Activated CD4-positive, alpha-beta T cell treated with anti-CD3 and anti-CD28 coated beads for 36 hours (primary cell): Measurements from ENCODE around the gene PBLD. TPM values are rescaled to one million over a fixed set of nuclear protein-coding genes. Genes with fewer than 3 reads are reported as not detected.
"Not testable (repeated sequence)": the region's sequence is repeated elsewhere in the genome, so short reads cannot be mapped to it uniquely, and the experiment has no call there.

Experiments
- ATAC-seq: fragments of 200-7000 bp; cut with Tn5 transposase; one replicate; pipeline ENCODE4 v1.10.0; 2021; ENCODE audit warnings: mild to moderate bottlenecking, moderate library complexity
- CTCF ChIA-PET: fragments of 350-600 bp; sonication (Branson Sonifier 250); formaldehyde crosslinking; loops from one replicate; lab custom pipeline; 2021; ENCODE audit warnings: antibody characterized with exemption; lab: Charles Lee
- POLR2A ChIA-PET: fragments of 350-600 bp; sonication (Branson Sonifier 250); formaldehyde crosslinking; loops from one replicate; lab custom pipeline; 2021; ENCODE audit warnings: antibody characterized with exemption, inconsistent platforms; lab: Charles Lee
- DNase-seq: peaks from one replicate; pipeline ENCODE4 v3.0.0-alpha.2; 2020
- H3K27ac Mint-ChIP-seq: one replicate; pipeline ENCODE4 v1.8.0; 2021; ENCODE audit warnings: mixed read lengths
- H3K27me3 Mint-ChIP-seq: one replicate; pipeline ENCODE4 v1.8.0; 2021; ENCODE audit warnings: mixed read lengths
- H3K36me3 Mint-ChIP-seq: one replicate; pipeline ENCODE4 v1.8.0; 2021; ENCODE audit warnings: low read depth, mixed read lengths
- H3K4me1 Mint-ChIP-seq: one replicate; pipeline ENCODE4 v1.8.0; 2021; ENCODE audit warnings: mixed read lengths
- H3K4me3 Mint-ChIP-seq: one replicate; pipeline ENCODE4 v1.8.0; 2021; ENCODE audit warnings: mild to moderate bottlenecking, moderate library complexity, mixed read lengths
- H3K9me3 Mint-ChIP-seq: one replicate; pipeline ENCODE4 v1.8.0; 2021; ENCODE audit warnings: low read depth, mixed read lengths
- intact Hi-C, 2 experiments: fragments of 100-400 bp; cut with DNase I in 1 of 2; cut with micrococcal nuclease in 1 of 2; formaldehyde crosslinking; loops; one replicate each; pipeline versions ENCODE4 v1.14.2 to v1.15.1; 2022 to 2024; cut with DNase I, micrococcal nuclease
- total RNA-seq, 2 experiments: library from RNA; stranded (reverse); gene quantifications; one replicate each; pipeline ENCODE4 v1.2.3, GENCODE V29; 2021

Gene PBLD
- total RNA-seq, 2 experiments from 2014 or later, result 1.1 to 1.2 TPM

- no peaks in the 10 kb centered on the region for H3K27me3 Mint-ChIP-seq
- H3K36me3 Mint-ChIP-seq, result peaks cover 38% of the 10 kb centered on the region
Observed at GRCh38 chr10:68331455-68332258, 1.1 kb downstream of the PBLD start, which contains the start of gene HNRNPH3. TSS of gene HNRNPH3 (plus strand) at chr10:68332064. CDS start at chr10:68337222, 5,158 bp downstream.

GRCh38 chr10:68330852-68331454, 1.8 kb downstream of the PBLD start:
- Mint-ChIP-seq H3K27me3 (no peaks in the 10 kb centered on the region), H3K27ac (peak overlapping the region; percentile 100), H3K4me3 (peak overlapping the region; percentile 97), H3K9me3 (no peaks in the 10 kb centered on the region), H3K36me3 (peaks cover 33% of the 10 kb centered on the region), H3K4me1 (peaks cover 35% of the 10 kb centered on the region)
- ATAC-seq, result no peak
- CTCF ChIA-PET, result no interaction called here
- POLR2A ChIA-PET, result interaction anchor here (0.5 to 2.4 kb wide), 4 partner anchors 17 to 734 kb away, joined by 3 to 29 read pairs (median 6); no protein-coding TSS in a partner anchor
- intact Hi-C loops, result loop anchor here (1.0 to 10.0 kb wide), 11 partner anchors 76 to 793 kb away; partner anchors contain the start of genes DDX50 (in 2 of the 2), CCAR1 (in 1 of the 2), HERC4 (in 1 of the 2) and RUFY2 (in 1 of the 2)
- peak; percentile 46 for DNase-seq

More at GRCh38 chr10:68331455-68332258, 1.1 kb downstream of the PBLD start, which contains the start of gene HNRNPH3:
- Mint-ChIP-seq H3K4me3 (peak within 1 kb of the TSS; percentile 97), H3K27ac (peak within 1 kb of the TSS; percentile 100), H3K9me3 (no peaks in the 10 kb centered on the region), H3K4me1 (peaks cover 41% of the 10 kb centered on the region)
- ATAC-seq, result peak; percentile 88
- intact Hi-C loops, result loop anchor here (1.0 to 10.0 kb wide), 18 partner anchors 76 to 793 kb away; partner anchors contain the start of genes CCAR1 (in 2 of the 2), DDX50 (in 2 of the 2), HERC4 (in 2 of the 2) and RUFY2 (in 2 of the 2)
- POLR2A ChIA-PET, result interaction anchor here (0.5 to 2.4 kb wide), 5 partner anchors 16 to 822 kb away, joined by 3 to 29 read pairs (median 4); no protein-coding TSS in a partner anchor
- CTCF ChIA-PET, result interaction anchor here (1.0 to 2.4 kb wide), 4 partner anchors 18 to 118 kb away, joined by 4 to 11 read pairs (median 4); partner anchors contain the start of gene ATOH7
- DNase-seq, result peak; percentile 99

GRCh38 chr10:68329506-68329861, 3.2 kb downstream of the PBLD start:
- no peak for DNase-seq

GRCh38 chr10:68327889-68328786, 4.6 kb downstream of the PBLD start:
- no peaks in the 10 kb centered on the region for H3K9me3 Mint-ChIP-seq
- intact Hi-C loops, result no loop called here
- no peak for DNase-seq
- peaks cover 9% of the 10 kb centered on the region for H3K36me3 Mint-ChIP-seq
- peak overlapping the region; percentile 70 for H3K27ac Mint-ChIP-seq
- no peaks in the 10 kb centered on the region for H3K27me3 Mint-ChIP-seq
- peak overlapping the region; percentile 34 for H3K4me3 Mint-ChIP-seq
- no peak for ATAC-seq
- H3K4me1 Mint-ChIP-seq, result peaks cover 23% of the 10 kb centered on the region
- POLR2A ChIA-PET, result no interaction called here
- CTCF ChIA-PET, result interaction anchor here (0.5 kb wide), 1 partner anchor 29 kb away, joined by 3 read pairs; no protein-coding TSS in a partner anchor

More at GRCh38 chr10:68329506-68329861, 3.2 kb downstream of the PBLD start:
- no peak for ATAC-seq
- peaks cover 26% of the 10 kb centered on the region for H3K4me1 Mint-ChIP-seq
- ChIA-PET CTCF (no interaction called here), POLR2A (interaction anchor here (0.6 kb wide), 1 partner anchor 320 kb away, joined by 14 read pairs; no protein-coding TSS in a partner anchor)
- peak overlapping the region; percentile 22 for H3K27ac Mint-ChIP-seq
- intact Hi-C loops, result no loop called here
- no peaks in the 10 kb centered on the region for H3K9me3 Mint-ChIP-seq
- no peak overlapping the region for H3K4me3 Mint-ChIP-seq
- peaks cover 22% of the 10 kb centered on the region for H3K36me3 Mint-ChIP-seq
- H3K27me3 Mint-ChIP-seq, result no peaks in the 10 kb centered on the region

GRCh38 chr10:68324396-68324795, 8.3 kb downstream of the PBLD start:
- POLR2A ChIA-PET, H3K4me3 Mint-ChIP-seq, H3K4me1 Mint-ChIP-seq, H3K36me3 Mint-ChIP-seq, H3K9me3 Mint-ChIP-seq, intact Hi-C loops, H3K27me3 Mint-ChIP-seq, ATAC-seq, H3K27ac Mint-ChIP-seq, CTCF ChIA-PET, DNase-seq: not testable (repeated sequence)

GRCh38 chr10:68318331-68319059, 14.2 kb downstream of the PBLD start:
- Mint-ChIP-seq H3K27ac (no peak overlapping the region), H3K4me3 (no peak overlapping the region), H3K9me3 (peaks cover 12% of the 10 kb centered on the region), H3K36me3 (peaks cover 6% of the 10 kb centered on the region), H3K27me3 (no peaks in the 10 kb centered on the region), H3K4me1 (peaks cover 8% of the 10 kb centered on the region)
- DNase-seq, result no peak
- intact Hi-C loops, result no loop called here
- POLR2A ChIA-PET, result interaction anchor here (0.7 kb wide), 1 partner anchor 482 kb away, joined by 4 read pairs; no protein-coding TSS in a partner anchor
- ATAC-seq, result no peak
- CTCF ChIA-PET, result no interaction called here

GRCh38 chr10:68315582-68315981, 17.1 kb downstream of the PBLD start:
- ChIA-PET POLR2A (no interaction called here), CTCF (interaction anchor here (0.9 kb wide), 1 partner anchor 103 kb away, joined by 3 read pairs; no protein-coding TSS in a partner anchor)
- ATAC-seq (no peak), DNase-seq (no peak)
- Mint-ChIP-seq H3K27me3 (no peaks in the 10 kb centered on the region), H3K4me1 (peaks cover 8% of the 10 kb centered on the region), H3K9me3 (peaks cover 12% of the 10 kb centered on the region), H3K36me3 (peaks cover 6% of the 10 kb centered on the region), H3K27ac (no peak overlapping the region), H3K4me3 (no peak overlapping the region)
- intact Hi-C loops, result no loop called here

- POLR2A ChIA-PET, H3K4me1 Mint-ChIP-seq, H3K27me3 Mint-ChIP-seq, intact Hi-C loops, H3K27ac Mint-ChIP-seq, DNase-seq, H3K36me3 Mint-ChIP-seq, ATAC-seq, H3K4me3 Mint-ChIP-seq: not testable (repeated sequence)
- H3K9me3 Mint-ChIP-seq, result peaks cover 12% of the 10 kb centered on the region
- CTCF ChIA-PET, result interaction anchor here (0.6 to 1.9 kb wide), 5 partner anchors 11 to 529 kb away, joined by 3 to 9 read pairs (median 5); no protein-coding TSS in a partner anchor
Observed at GRCh38 chr10:68314930-68315329, 17.8 kb downstream of the PBLD start.

GRCh38 chr10:68310531-68310930, 22.2 kb downstream of the PBLD start:
- intact Hi-C loops, result no loop called here
- no peak overlapping the region for H3K4me3 Mint-ChIP-seq
- no peaks in the 10 kb centered on the region for H3K27me3 Mint-ChIP-seq
- CTCF ChIA-PET, result interaction anchor here (1.1 to 1.8 kb wide), 2 partner anchors 9 to 98 kb away, joined by 3 to 5 read pairs; no protein-coding TSS in a partner anchor
- DNase-seq (no peak), ATAC-seq (no peak)
- H3K27ac Mint-ChIP-seq, result no peak overlapping the region
- no peaks in the 10 kb centered on the region for H3K9me3 Mint-ChIP-seq
- POLR2A ChIA-PET, result no interaction called here
- peaks cover 8% of the 10 kb centered on the region for H3K4me1 Mint-ChIP-seq
- H3K36me3 Mint-ChIP-seq, result peaks cover 1% of the 10 kb centered on the region

GRCh38 chr10:68305854-68306253, 26.9 kb downstream of the PBLD start:
- no peaks in the 10 kb centered on the region for H3K4me1 Mint-ChIP-seq
- ChIA-PET POLR2A (no interaction called here), CTCF (interaction anchor here (0.6 to 1.3 kb wide), 2 partner anchors 93 to 450 kb away, joined by 3 to 4 read pairs; no protein-coding TSS in a partner anchor)
- DNase-seq (no peak), ATAC-seq (no peak)
- no peak overlapping the region for H3K4me3 Mint-ChIP-seq
- no peaks in the 10 kb centered on the region for H3K27me3 Mint-ChIP-seq
- H3K27ac Mint-ChIP-seq, result no peak overlapping the region
- H3K9me3 Mint-ChIP-seq, result no peaks in the 10 kb centered on the region
- intact Hi-C loops, result loop anchor here in 1 of 2 experiments (10.0 kb wide), 1 partner anchor 611 kb away; the partner anchor contains the start of gene CTNNA3
- no peaks in the 10 kb centered on the region for H3K36me3 Mint-ChIP-seq
